DMS114 treated with DMSO at 0.1 percent for 48 hours (cell line): ENCODE measurements around the gene SNX6.
"Not testable (repeated sequence)": the region's sequence is repeated elsewhere in the genome, so short reads cannot be mapped to it uniquely, and the experiment has no call there.

ENCODE experiments used
- DNase-seq: peaks from one replicate; lab custom pipeline; 2025; ENCODE audit not compliant: unreplicated experiment; lab: John Stamatoyannopoulos, UW

Gene SNX6

GRCh38 chr14:34569750-34570149 lies 60.2 kb downstream of the SNX6 start:
- no peak for DNase-seq

GRCh38 chr14:34568803-34569202 lies 61.1 kb downstream of the SNX6 start:
- no peak for DNase-seq

GRCh38 chr14:34562776-34563150 lies 67.2 kb downstream of the SNX6 start:
- DNase-seq = no peak

- DNase-seq = not testable (repeated sequence)
Observed at GRCh38 chr14:34562037-34562775, 67.7 kb downstream of the SNX6 start.

- not testable (repeated sequence) for DNase-seq
Observed at GRCh38 chr14:34556498-34556829, 73.5 kb downstream of the SNX6 start.

GRCh38 chr14:34555583-34556497 lies 74.1 kb downstream of the SNX6 start:
- DNase-seq = not testable (repeated sequence)

GRCh38 chr14:34554540-34555250 lies 75.3 kb downstream of the SNX6 start:
- DNase-seq = no peak

GRCh38 chr14:34549276-34549966 lies 80.5 kb downstream of the SNX6 start:
- not testable (repeated sequence) for DNase-seq

GRCh38 chr14:34548472-34548981 lies 81.4 kb downstream of the SNX6 start:
- no peak for DNase-seq

- DNase-seq = not testable (repeated sequence)
Observed at GRCh38 chr14:34547136-34547520, 82.8 kb downstream of the SNX6 start.

- DNase-seq = not testable (repeated sequence)
Observed at GRCh38 chr14:34546272-34547135, 83.4 kb downstream of the SNX6 start.

- not testable (repeated sequence) for DNase-seq
Observed at GRCh38 chr14:34540181-34541059, 89.5 kb downstream of the SNX6 start.

- DNase-seq = no peak
Observed at GRCh38 chr14:34539407-34540180, 90.4 kb downstream of the SNX6 start, which contains the start of gene EAPP. TSS of gene EAPP (minus strand) at chr14:34539701. CDS start at chr14:34539628, 73 bp downstream.

GRCh38 chr14:34538871-34539406 lies 91.0 kb downstream of the SNX6 start:
- no peak for DNase-seq

GRCh38 chr14:34538096-34538495 lies 91.9 kb downstream of the SNX6 start:
- not testable (repeated sequence) for DNase-seq

- DNase-seq = no peak
Observed at GRCh38 chr14:34537677-34538009, 92.3 kb downstream of the SNX6 start.

GRCh38 chr14:34536951-34537676 lies 92.8 kb downstream of the SNX6 start:
- no peak for DNase-seq
